Pons (tissue), 1 donor: ENCODE data around the gene B3GLCT.
"Not testable (repeated sequence)": the region's sequence is repeated elsewhere in the genome, so short reads cannot be mapped to it uniquely, and the experiment has no call there.

Source experiments
- DNase-seq: peaks from one replicate; pipeline ENCODE4 v3.0.0-alpha.2; 2016; ENCODE audit warnings: low spot score

The B3GLCT gene

DNA sequence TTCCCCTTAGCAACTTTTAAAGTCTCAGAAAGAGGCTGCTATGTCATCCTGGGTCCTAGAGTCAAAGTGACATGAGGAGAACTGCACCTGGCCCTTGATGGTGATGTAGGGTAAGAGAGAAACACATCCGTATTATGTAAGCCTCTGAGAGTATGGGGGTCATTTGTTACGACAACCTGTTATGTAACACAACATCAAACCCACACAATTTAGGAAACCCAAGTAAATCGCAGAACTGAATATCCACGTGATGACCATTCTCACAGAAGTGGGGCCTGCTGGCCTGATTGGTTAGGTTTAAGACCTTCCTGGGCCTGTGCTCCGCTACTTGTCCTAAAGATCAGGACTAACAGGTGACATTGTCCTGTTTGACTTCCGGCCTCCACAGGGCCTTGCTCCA is 15.3 kb upstream of the B3GLCT start:
- no peak for DNase-seq

DNA sequence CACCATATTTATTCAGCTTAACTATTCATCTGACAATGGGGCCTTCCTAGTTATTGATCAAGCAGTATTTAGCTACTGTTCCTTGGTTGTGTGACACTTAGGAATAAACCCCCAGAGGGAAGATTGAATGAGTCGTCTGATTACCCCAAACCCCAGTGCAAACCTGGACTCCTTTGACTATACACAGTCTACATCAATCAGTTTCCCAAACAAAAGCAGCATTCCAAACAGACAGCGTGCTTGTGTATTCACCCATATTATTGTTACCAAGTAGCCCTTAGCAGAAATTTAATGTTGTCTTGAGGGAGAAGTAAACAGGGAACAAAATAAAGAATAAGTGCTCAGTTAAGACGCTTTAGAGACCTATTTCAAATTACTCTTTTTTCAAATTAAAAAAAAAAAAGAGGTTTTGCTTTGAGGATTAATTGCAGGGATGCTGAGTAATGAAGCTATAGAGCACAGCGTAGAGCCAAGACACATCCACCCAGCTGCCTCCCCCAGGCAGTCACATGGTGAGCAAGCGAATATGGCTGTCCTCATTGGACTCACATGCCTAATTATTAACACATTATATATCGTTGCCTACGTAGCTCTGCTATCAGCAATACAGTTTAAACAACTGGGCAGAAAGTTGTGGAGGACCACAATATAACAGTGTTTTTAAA is 14.7 kb upstream of the B3GLCT start:
- DNase-seq, result no peak

DNA sequence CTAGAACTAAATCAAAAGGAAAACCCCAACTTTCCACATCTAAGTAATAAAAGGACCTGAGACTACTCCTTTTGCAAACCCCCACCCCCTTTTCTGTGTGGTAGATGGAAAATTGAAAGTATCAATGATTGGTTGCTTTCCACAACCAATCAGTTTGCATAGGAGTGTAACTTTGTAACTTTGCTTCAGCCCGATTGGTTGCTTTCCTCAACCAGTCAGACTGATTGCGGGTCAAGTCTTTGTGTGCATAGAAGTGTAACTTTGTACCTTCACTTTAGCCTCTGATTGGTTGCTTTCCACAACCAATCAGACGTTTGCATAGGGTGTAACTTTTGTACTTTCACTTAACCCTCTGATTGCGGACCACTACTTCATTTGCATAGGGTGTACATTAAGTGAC is 8.0 kb upstream of the B3GLCT start:
- no peak for DNase-seq

DNA sequence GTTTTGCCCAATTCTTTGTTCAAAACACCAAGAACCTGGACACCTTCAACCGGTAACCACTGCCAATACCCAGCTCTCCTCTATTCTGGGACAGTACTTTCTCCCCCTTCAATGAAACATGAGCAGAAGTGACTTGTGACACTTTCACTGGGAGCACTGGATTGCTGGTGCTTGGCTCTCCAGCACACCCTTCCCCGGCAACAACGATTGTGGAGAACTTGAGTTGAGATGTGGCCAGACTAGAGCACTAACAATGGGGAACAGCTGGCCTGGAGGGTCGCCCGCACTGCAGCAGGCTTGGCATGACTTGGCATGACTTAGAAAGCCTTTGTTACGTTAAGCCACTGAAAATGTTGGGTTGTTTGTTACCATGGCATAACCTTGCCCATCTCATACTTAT is 7.5 kb upstream of the B3GLCT start:
- DNase-seq, result peak; percentile 86

DNA sequence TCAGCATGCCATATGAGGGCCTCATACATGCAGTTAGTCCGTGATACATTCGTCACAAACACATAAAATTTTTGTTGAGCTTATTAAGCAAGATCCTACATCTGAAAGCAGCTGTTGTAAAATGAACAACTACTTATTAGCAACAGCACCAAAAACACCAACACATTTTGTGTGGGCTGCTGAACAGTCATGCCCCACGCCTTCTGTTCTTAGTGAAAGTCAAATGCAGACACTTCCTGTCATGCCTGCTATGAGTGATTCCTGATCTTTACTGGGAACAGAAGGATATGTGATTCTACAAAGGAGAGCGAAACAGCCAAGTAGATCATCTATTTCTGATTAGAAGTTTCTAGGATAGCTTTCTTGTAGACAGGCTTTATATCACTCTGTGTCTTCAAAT is 4.2 kb upstream of the B3GLCT start:
- peak; percentile 30 for DNase-seq

DNA sequence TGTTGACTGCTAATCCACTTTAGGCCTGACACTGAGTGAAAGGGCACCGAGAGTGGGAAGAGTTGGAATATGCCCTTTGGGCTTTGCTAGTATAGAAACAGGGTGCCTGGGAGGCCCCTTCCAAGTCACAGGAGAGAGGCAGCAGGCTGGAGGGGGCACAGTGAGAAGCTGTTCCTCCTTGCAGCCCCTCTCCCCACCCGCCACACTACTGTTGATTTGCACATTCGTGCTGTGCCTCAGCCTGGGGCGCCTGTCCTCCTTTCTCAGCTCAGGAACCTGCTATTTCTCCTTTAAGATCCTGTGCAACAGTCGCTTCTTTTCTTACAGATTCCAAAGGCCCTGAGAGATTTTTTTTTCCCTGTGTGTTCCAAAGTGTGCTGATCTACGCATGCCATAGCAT is 2.8 kb upstream of the B3GLCT start:
- no peak for DNase-seq

DNA sequence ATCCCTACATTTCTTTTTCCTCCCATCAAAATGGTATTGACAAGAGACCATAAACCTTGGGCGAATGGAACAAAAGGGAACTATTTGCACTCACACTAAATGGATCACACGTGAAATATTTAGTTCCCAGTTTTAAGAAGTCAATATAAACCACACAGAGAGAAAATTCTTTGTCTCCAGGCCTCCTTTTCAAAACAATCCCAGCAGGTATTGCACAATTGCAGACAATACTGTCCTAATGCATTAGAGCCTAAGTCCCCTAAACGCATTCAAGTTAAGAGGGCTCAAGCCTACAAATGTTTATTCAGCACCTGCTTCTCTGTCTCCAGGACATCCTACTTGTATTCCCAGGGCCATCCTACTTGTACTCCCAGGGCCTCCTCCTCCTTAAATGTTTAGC is 1.3 kb upstream of the B3GLCT start:
- DNase-seq, result no peak

DNA sequence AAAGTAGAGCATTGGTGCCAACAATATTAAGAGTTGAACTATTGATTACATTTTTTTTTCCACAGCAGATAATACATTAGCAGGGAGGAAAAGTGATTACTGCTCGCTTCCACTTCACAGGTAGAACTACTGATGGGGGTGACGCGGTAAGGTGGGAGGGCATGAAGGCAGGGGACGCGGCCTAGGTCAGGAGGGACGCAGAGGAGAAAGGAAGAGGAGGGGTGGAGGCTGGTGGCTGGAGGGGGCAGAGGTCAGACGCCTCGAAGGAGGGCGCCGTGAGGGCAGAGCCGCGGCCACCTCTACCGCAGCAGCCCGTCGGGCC is 287 bp upstream of the B3GLCT start:
- DNase-seq, result no peak

DNA sequence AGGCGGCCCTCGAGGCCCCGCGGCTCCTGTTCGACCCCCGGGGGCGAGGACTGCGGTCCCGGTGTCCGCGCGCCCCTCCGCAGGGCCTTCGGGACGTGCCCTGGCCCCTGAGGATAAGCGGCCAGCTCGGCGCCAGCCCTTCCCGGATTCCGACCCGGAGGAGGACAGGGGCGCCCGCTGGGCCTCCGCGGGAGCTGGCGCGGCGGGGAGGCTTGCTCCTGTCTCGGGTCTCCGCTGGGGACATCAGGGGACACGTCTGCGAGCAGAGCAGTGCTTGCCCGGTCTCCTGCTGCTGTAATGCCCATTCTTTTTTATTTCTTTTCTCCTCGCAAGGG is 829 bp downstream of the B3GLCT start:
- DNase-seq, result no peak

DNA sequence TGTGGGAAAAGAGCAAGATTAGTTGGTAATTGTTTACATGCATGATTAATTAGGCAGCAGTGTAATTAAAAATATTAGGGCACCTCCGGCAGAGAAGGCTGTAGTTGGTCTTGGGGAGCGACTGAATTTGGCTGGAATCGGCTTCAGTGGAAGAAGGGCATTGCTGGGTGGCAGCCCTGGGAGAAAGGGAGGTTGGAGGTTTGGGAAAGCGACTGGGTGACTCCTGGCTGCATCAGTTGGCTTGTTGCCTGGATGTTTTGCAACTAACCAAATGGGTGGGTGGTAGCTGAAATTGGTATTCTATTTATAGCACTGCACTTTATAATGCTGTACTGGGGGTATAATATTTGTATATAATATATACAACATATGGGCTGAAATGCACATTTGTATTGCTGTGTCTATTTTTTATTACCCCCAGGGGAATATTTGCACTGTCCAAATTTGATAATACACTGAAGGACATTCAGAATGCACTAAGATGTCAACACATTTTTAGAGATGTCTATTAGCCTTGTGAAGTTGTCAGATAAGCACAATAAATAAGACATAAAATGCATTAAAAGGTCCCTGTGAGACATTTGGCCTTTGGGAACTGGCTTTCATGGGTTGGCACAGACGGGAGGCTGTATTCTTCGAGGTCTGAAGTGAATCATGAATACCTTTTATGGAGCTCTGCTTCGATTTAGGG is 1.7 kb downstream of the B3GLCT start:
- DNase-seq, result no peak

DNA sequence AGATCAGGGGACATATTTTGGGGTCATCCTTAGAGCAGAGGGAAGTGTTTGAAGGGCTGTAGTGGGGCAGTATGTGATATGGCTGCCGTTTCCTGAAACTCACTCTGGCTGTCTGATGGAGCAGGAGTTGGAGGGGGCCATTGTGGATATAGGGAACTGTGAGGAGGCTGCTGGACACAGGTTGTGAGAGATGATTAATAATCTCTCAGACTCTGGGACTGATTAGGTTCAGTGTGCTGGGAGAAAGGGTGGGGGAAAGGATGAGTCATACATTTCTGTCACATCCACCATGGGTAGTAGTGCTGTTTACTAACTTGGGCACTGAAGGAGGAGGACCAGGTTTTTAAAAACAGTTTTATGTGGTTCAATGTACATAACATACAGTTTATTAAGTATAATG is 4.8 kb downstream of the B3GLCT start:
- DNase-seq, result no peak

DNA sequence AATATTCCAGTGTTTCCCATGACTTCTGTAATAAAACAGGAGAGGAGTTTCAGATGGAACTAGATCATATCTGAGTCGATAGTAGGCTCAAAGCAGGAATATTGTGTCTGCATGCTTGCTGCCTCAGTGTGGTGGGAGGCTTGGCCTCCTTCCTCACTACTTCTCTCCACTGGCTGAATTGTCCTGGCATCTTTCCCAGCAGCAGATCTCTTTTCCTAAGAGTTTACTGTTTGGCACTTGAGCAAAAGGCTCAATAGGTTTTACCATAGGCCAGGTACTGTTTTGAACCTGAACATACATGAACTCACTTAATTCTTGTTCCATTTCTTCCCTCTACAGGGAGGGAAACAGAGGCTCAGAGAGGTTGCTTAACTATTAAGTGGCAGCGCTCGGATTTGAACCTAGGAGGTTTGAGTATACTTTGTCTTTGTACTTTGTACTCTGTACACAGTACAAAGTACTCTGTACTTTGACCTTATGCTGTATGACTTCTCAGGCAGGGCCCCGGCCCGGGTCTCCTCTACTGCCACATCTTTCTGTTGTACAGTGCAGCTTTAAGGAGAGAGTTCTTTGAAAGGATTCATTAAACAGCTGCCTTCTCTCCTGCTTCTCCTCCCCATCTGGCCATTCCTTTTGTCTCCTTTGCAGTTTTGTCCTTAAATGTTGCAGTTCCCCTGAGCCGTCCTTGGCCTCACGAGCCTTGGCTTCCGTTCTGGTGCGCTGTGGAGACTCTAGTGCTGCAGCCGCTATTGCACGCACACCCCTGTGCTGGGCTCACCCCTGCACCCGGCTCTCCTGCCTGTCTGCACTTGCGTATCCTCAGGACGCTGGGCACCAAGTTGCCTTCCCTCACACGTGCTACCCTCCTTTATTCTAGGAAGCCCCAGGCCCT is 8.1 kb downstream of the B3GLCT start:
- DNase-seq, result no peak

DNA sequence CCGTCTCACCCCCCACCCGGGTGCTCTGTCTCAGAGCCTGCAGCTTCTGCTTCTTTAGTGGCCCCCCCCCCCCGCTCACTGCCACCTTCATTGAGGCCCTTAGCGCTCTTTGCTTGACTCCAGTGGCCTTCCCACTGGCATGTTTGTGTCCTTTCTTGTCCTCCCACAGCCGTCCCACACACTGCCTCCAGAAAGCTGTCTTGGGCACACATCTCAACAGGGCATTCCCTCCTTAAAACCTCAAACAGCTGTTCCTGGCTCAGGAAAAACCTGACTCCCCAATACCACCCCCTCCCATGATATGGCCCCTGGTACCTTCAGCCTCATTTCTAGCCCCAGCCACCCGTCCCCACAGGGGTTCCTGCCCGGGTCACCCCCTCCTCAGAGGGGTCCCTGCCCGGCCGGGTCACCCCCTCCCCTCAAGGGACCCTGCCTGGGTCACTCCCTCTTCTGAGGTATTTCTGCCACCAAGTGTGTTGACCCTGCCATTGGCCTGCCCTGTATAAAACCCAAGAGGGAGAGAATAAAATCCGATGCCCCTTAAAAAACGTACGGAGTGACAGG is 8.9 kb downstream of the B3GLCT start:
- DNase-seq, result no peak

DNA sequence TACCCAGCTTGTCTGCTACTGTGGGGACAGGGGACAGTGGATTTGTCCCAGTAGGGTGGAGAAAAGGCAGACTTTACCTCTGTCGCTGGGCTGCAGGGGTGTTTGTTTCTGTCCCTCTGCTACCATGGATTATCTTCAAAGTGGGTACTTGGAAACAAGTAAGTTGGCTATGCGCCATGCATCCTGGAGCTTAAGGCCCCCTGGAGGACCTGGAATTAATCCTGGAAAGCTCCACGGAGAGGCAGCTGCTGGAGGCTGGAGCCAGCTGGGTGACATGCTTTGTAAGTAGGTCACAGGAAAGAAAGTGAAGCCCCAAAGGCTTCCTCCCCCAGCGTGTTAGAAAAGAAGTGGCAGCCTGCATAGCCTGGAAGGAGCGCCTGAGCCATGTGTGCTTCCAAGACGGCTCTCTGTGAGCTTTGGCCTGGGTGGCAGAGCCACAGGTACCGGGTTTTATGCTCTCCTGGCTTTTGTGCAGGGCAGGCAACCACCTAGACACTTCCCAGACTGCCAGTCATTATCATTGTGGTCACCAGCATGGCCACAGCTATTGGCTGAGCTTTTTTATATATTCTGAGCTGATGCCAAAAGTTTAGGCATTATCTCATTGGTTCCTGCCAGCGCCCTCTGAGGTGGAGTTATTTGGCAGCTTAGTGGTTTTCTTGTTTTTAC is 9.5 kb downstream of the B3GLCT start:
- DNase-seq, result peak; percentile 62

DNA sequence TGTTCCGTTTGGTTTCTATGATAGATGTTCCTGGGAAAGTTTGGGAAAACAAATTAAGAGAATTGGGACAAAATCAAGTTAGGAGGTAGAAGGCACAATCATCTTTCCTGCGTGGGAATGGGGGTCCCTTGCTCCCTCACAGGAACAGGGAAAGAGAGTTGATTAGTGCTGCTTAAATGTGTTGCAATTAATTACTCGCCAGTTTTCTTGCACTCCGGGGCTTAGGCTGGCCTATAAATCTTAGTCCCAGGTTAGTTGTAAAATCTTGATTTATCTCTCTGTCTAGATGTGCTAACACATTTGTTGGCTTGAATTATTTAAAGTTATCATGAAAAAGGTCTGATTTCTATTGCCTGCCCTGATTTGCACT is 10.1 kb downstream of the B3GLCT start:
- DNase-seq, result no peak

DNA sequence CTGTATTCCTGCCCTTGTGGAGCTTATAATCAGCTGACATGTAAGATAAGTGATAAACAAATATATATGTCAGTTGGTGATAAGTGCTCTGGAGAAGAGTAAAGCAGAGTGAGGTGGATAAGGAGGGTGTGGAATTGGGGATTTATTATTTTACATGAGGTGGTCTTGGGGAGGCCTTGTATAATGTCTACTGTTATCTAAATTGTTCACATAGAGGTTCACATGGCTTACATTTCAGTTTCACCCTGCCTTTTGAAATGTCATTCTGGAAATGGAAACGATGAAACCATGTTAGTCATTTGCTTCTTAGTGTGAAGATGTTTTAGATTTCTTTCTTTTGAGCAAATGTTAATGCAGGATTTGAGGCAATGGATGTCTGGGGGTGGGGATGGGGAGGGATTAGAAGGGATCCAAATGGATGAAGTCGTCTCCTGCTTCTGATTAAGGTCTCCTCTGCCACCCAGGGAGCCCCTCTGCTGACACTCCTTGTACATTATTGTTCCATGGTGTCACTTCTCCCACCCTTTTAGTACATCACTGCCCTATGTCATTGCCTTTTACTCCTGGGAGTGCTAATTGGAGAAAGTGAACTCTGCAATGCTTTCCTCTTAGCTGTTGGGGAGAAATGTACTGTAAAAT is 14.0 kb downstream of the B3GLCT start:
- no peak for DNase-seq

DNA sequence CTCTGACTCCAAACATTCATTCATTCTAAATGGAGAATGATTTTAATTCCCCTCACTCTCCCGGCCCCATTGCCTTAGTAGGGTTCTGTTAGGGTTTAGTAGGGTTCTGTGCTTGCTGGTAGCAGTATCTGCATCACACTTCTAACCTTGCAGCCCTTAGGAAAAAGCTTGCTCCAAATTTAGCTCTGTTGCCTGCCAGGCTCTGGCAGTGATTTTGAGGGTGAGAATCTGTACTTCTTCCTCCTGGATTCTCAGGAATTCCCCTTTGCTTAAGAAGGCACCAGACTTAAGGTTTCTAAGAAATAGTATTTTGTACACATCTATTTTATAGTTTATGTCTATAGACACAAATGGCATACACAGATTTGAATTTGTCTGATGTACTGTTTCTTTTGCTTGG is 14.7 kb downstream of the B3GLCT start:
- no peak for DNase-seq

DNA sequence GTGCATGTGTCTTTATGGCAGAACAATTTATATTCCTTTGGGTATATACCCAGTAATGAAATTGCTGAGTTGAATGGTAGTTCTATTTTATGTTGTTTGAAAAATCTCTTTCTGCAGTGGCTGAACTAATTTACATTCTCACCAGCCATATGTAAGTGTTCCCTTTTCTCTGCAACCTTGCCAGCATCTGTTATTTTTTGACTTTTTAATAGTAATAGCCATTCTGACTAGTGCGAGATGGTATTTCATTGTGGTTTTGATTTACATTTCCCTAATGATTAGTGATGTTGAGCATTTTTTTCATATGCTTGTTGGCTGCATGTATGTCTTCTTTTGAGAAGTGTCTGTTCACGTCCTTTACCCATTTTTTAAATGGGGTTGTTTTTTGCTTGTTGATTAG is 17.1 kb downstream of the B3GLCT start:
- DNase-seq, result not testable (repeated sequence)

DNA sequence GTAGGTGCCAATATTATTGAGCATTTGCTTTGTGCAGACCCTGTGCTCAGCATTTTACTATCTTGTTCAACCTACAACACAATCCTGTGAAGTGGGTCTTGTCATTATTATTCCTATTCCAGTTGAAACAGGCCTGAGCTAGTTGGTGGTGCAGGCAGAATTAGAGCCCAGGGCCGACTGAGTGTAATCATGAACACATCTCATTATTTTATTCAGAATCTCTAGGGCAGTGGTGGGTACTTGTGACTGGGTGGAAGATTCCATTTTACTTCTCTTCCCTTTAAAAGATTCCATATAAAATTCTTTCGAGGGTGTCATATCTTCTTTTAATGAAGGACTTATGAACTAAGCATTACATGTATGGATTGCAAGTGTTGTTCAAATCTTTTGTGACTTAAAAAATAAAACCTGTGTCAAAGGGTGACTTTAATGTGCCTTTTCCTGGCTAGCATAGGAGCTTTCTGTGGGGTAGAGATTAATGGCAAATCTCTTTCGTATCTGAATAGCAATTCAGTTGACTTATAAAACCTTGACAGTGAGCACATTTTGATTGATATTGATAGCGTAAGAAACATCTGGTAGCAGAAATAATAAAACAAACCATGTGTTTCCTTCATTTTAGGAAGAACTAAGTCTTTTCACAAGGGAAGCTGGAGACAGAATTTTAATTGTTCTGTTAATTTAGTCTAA is 20.3 kb downstream of the B3GLCT start:
- DNase-seq, result no peak

DNA sequence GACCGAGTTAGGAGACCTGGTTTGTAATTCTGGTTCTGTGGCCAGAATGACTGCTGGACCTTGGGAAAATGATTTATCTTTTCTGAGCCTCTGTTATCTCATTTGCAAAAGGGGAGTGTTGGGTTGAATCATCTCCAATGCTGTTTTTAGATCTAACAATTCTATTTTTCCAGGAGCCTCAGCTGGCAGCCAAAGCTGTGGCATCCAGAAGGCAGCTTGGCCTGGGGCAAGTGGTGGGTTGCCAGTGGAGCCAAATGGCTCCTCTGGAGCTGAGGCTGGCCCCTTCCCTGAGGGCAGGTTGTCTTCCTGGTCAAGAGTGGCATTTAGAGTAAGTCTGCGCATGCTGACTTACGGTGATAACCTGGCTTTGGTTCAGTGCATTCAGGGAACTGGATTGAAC is 21.3 kb downstream of the B3GLCT start:
- no peak for DNase-seq

DNA sequence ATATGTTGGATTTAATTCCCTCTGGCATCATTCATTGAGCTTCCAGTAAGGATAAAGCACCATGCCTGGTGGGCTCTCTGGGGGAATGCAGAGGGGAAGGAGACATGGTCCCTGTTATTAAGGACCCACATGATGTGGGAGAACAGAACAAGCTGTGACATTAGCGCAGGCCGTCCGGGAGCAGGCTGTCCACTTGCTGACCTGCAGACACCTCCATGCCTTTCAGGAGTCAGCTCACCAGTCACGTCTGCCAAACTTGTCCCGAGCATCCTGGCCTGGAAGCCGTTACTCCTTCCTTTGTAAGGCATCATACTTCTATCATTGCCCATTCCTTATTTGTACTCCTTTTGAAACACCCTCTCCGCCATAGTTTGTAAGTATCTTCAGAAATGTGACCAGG is 23.4 kb downstream of the B3GLCT start:
- no peak for DNase-seq
